Mammary epithelial cell (primary cell): Measurements from ENCODE around the gene SOCS4.

ENCODE experiments used
- CTCF ChIP-seq, 2 donors: IDR thresholded peaks in 1 of 2; conservative IDR thresholded peaks in 1 of 2; 2 replicates each; pipeline ENCODE4 v1.5.1; 2011 to 2012; ENCODE audit warnings: inconsistent platforms in 2 of 2, low read length in 2 of 2, mild to moderate bottlenecking in 2 of 2, control low read depth in 1 of 2, low read depth in 1 of 2; ENCODE audit not compliant: insufficient read depth in 1 of 2; ENCODE audit errors: extremely low read depth in 1 of 2
- EZH2 ChIP-seq: IDR thresholded peaks from 2 replicates; pipeline ENCODE4 v1.6.1; 2012; ENCODE audit warnings: low read length, inconsistent platforms, borderline replicate concordance

GRCh38 chr14:55026793-55027561, at the start of gene SOCS4, which contains the start of gene WDHD1:
- no peak for TF ChIP-seq EZH2
- no peak for TF ChIP-seq CTCF (conservative IDR thresholded peaks at IDR 0.05 in 1 of 2, IDR thresholded peaks at IDR 0.05 in 1 of 2; ENCODE audit: extremely low read depth in 1 of 2, insufficient read depth in 1 of 2, low read depth in 1 of 2, low read length in 2 of 2)
